Gastroesophageal sphincter (tissue), 3 donors: ENCODE results near the gene PLCG1.

Experiments used
- EP300 ChIP-seq: sonication (generic); formaldehyde crosslinking; IDR thresholded peaks from one replicate; pipeline ENCODE4 v1.6.1; 2017; ENCODE audit warnings: antibody characterized with exemption, mild to moderate bottlenecking
- POLR2A ChIP-seq, 2 donors: fragments of 450-650 bp; IDR thresholded peaks; one replicate each; pipeline ENCODE4 v1.6.1; 2017; ENCODE audit warnings: antibody characterized with exemption in 2 of 2, mild to moderate bottlenecking in 2 of 2, moderate library complexity in 1 of 2
- POLR2AphosphoS5 ChIP-seq: sonication (generic); formaldehyde crosslinking; IDR thresholded peaks from one replicate; pipeline ENCODE4 v1.6.1; 2017; ENCODE audit warnings: antibody characterized with exemption
- TF ChIP-seq, protein P1 (sequence below), 4 experiments: fragments of 200-600 bp in 2 of 4; fragments of 450-650 bp in 2 of 4; sonication (generic) in 1 of 4; IDR thresholded peaks; one replicate each; pipeline ENCODE4 v1.5.1; 2017 to 2019; ENCODE audit warnings: antibody characterized with exemption in 4 of 4, mild to moderate bottlenecking in 2 of 4, moderate library complexity in 2 of 4

GRCh38 chr20:41225091-41225490, 87.7 kb downstream of the PLCG1 start:
- TF ChIP-seq POLR2AphosphoS5, result no peak
- TF ChIP-seq, protein P1, sequence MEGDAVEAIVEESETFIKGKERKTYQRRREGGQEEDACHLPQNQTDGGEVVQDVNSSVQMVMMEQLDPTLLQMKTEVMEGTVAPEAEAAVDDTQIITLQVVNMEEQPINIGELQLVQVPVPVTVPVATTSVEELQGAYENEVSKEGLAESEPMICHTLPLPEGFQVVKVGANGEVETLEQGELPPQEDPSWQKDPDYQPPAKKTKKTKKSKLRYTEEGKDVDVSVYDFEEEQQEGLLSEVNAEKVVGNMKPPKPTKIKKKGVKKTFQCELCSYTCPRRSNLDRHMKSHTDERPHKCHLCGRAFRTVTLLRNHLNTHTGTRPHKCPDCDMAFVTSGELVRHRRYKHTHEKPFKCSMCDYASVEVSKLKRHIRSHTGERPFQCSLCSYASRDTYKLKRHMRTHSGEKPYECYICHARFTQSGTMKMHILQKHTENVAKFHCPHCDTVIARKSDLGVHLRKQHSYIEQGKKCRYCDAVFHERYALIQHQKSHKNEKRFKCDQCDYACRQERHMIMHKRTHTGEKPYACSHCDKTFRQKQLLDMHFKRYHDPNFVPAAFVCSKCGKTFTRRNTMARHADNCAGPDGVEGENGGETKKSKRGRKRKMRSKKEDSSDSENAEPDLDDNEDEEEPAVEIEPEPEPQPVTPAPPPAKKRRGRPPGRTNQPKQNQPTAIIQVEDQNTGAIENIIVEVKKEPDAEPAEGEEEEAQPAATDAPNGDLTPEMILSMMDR (IDR thresholded peaks at IDR 0.05), result no peak
- TF ChIP-seq POLR2A (IDR thresholded peaks at IDR 0.05), result no peak
- no peak for TF ChIP-seq EP300
